OCI-LY1 (cell line): ENCODE measurements around the gene IFI30.

Experiments
- H2AFZ ChIP-seq: fragments of 200-600 bp; sonication (generic), shearing (Covaris generic); 2 replicates; pipeline ENCODE4 v1.6.0; 2014; ENCODE audit warnings: antibody characterized with exemption, mild to moderate bottlenecking, low read length
- H3F3A ChIP-seq: fragments of 200-600 bp; sonication (generic), shearing (Covaris generic); 2 replicates; pipeline ENCODE4 v1.6.0; 2014; ENCODE audit warnings: mild to moderate bottlenecking, antibody characterized with exemption, low read length, moderate library complexity; ENCODE audit not compliant: insufficient read depth
- H3K27ac ChIP-seq: fragments of 200-600 bp; sonication (generic); 2 replicates; pipeline ENCODE4 v1.5.1; 2014; ENCODE audit warnings: low read length, mixed run types, mild to moderate bottlenecking, low read depth; ENCODE audit not compliant: poor library complexity, severe bottlenecking
- H3K27me3 ChIP-seq: fragments of 200-600 bp; sonication (generic); 2 replicates; pipeline ENCODE4 v1.6.0; 2014; ENCODE audit warnings: antibody characterized with exemption, mild to moderate bottlenecking, low read length, moderate library complexity; ENCODE audit not compliant: insufficient read depth
- H3K36me3 ChIP-seq: fragments of 200-600 bp; sonication (generic); 2 replicates; pipeline ENCODE4 v1.6.1; 2014; ENCODE audit warnings: mild to moderate bottlenecking, antibody characterized with exemption, low read length, moderate library complexity, mixed read lengths; ENCODE audit not compliant: insufficient read depth
- H3K4me1 ChIP-seq: fragments of 200-600 bp; sonication (generic); 2 replicates; pipeline ENCODE4 v1.5.1; 2014; ENCODE audit warnings: mild to moderate bottlenecking, low read length, moderate library complexity; ENCODE audit not compliant: insufficient read depth, severe bottlenecking
- H3K4me2 ChIP-seq: fragments of 200-600 bp; sonication (generic), shearing (Covaris generic); 2 replicates; pipeline ENCODE4 v1.6.1; 2014; ENCODE audit warnings: low read length
- H3K4me3 ChIP-seq: fragments of 200-600 bp; sonication (generic); 2 replicates; pipeline ENCODE4 v1.5.1; 2014; ENCODE audit warnings: low read length, low read depth, mild to moderate bottlenecking, mixed read lengths; ENCODE audit not compliant: poor library complexity, severe bottlenecking
- H3K79me2 ChIP-seq: fragments of 200-600 bp; shearing (Covaris generic); 2 replicates; pipeline ENCODE4 v1.6.1; 2016; ENCODE audit warnings: mixed run types, low read length, mixed read lengths; ENCODE audit not compliant: insufficient read depth
- H3K9ac ChIP-seq: fragments of 200-600 bp; sonication (generic), shearing (Covaris generic); 2 replicates; pipeline ENCODE4 v1.6.1; 2014; ENCODE audit warnings: mild to moderate bottlenecking, low read length, mixed read lengths
- H3K9me2 ChIP-seq: fragments of 200-600 bp; sonication (generic), shearing (Covaris generic); 2 replicates; pipeline ENCODE4 v1.6.1; 2014; ENCODE audit warnings: low read depth, mild to moderate bottlenecking, low read length, mixed read lengths
- H3K9me3 ChIP-seq: fragments of 200-600 bp; shearing (Covaris generic); 2 replicates; pipeline ENCODE4 v1.6.1; 2014; ENCODE audit warnings: low read length, mixed read lengths
- H4K20me1 ChIP-seq: fragments of 200-600 bp; sonication (generic), shearing (Covaris generic); 2 replicates; pipeline ENCODE4 v1.6.0; 2016; ENCODE audit warnings: mild to moderate bottlenecking, low read length; ENCODE audit not compliant: insufficient read depth
- CTCF ChIP-seq: fragments of 200-600 bp; sonication (generic), shearing (Covaris generic); IDR thresholded peaks from 2 replicates; pipeline ENCODE4 v1.5.1; 2017; ENCODE audit warnings: mild to moderate bottlenecking, antibody characterized with exemption, low read length, moderate library complexity, mixed read lengths
- EZH2 ChIP-seq: fragments of 200-600 bp; sonication (generic), shearing (Covaris generic); IDR thresholded peaks from 2 replicates; pipeline ENCODE4 v1.8.0; 2017; ENCODE audit warnings: borderline replicate concordance, mixed run types, mild to moderate bottlenecking, antibody characterized with exemption, low read length, moderate library complexity, mixed read lengths

IFI30 gene

GRCh38 chr19:18159810-18160209 is 13.8 kb upstream of the IFI30 start:
- H3K4me2 ChIP-seq, result no peak overlapping the region
- TF ChIP-seq CTCF, result no peak
- no peak for TF ChIP-seq EZH2
- H3K9ac ChIP-seq, result no peak overlapping the region

GRCh38 chr19:18160493-18160970 is 13.1 kb upstream of the IFI30 start:
- no peaks in the 10 kb centered on the region for H3K79me2 ChIP-seq
- H2AFZ ChIP-seq, result no peak overlapping the region
- no peaks in the 10 kb centered on the region for H3K27me3 ChIP-seq
- no peaks in the 10 kb centered on the region for H3K9me2 ChIP-seq
- H3K4me1 ChIP-seq, result peaks cover 41% of the 10 kb centered on the region
- H3K36me3 ChIP-seq, result peaks cover 32% of the 10 kb centered on the region; the same call in 1 of the 2 replicates
- peak overlapping the region; percentile 67 for H3K4me3 ChIP-seq
- no peak for TF ChIP-seq CTCF
- no peak for TF ChIP-seq EZH2
- H3K27ac ChIP-seq, result peak overlapping the region; percentile 61
- peak overlapping the region; percentile 92 for H3K9ac ChIP-seq
- peak overlapping the region; percentile 89 for H3K4me2 ChIP-seq
- no peaks in the 10 kb centered on the region for H3F3A ChIP-seq
- H4K20me1 ChIP-seq, result no peaks in the 10 kb centered on the region
- H3K9me3 ChIP-seq, result no peaks in the 10 kb centered on the region

More at GRCh38 chr19:18159810-18160209, 13.8 kb upstream of the IFI30 start:
- Histone ChIP-seq H4K20me1 (no peaks in the 10 kb centered on the region), H3K36me3 (peaks cover 30% of the 10 kb centered on the region; the same call in 1 of the 2 replicates), H3K9me3 (no peaks in the 10 kb centered on the region), H3K27me3 (no peaks in the 10 kb centered on the region), H3K27ac (no peak overlapping the region), H3K9me2 (no peaks in the 10 kb centered on the region), H2AFZ (no peak overlapping the region), H3F3A (no peaks in the 10 kb centered on the region), H3K4me3 (no peak overlapping the region), H3K79me2 (no peaks in the 10 kb centered on the region), H3K4me1 (peaks cover 41% of the 10 kb centered on the region)

- H3K79me2 ChIP-seq, result no peaks in the 10 kb centered on the region
- H3K36me3 ChIP-seq, result peaks cover 36% of the 10 kb centered on the region; the same call in 1 of the 2 replicates
Observed at GRCh38 chr19:18160971-18161635, 12.5 kb upstream of the IFI30 start.

More at GRCh38 chr19:18160971-18161635, 12.5 kb upstream of the IFI30 start:
- H3K9me3 ChIP-seq, result no peaks in the 10 kb centered on the region
- peak overlapping the region; percentile 67 for H3K4me3 ChIP-seq
- no peaks in the 10 kb centered on the region for H4K20me1 ChIP-seq
- peaks cover 40% of the 10 kb centered on the region for H3K4me1 ChIP-seq
- peak overlapping the region; percentile 92 for H3K9ac ChIP-seq
- H3F3A ChIP-seq, result no peaks in the 10 kb centered on the region
- H3K4me2 ChIP-seq, result peak overlapping the region; percentile 89
- peak overlapping the region; percentile 61 for H3K27ac ChIP-seq
- TF ChIP-seq CTCF (no peak; the same call in none of the 2 replicates), EZH2 (no peak)
- H2AFZ ChIP-seq, result no peak overlapping the region
- H3K27me3 ChIP-seq, result no peaks in the 10 kb centered on the region
- H3K9me2 ChIP-seq, result no peaks in the 10 kb centered on the region
